GM18873 (cell line): ENCODE results near the gene TAF11L7.
"Not testable (repeated sequence)": the region's sequence is repeated elsewhere in the genome, so short reads cannot be mapped to it uniquely, and the experiment has no call there.

ENCODE experiments used
- ATAC-seq: cut with Tn5 transposase; IDR thresholded peaks from one replicate; pipeline ENCODE4 v1.9.1; 2021; ENCODE audit warnings: mild to moderate bottlenecking, moderate library complexity, moderate number of reproducible peaks; ENCODE audit not compliant: unreplicated experiment, low FRiP score

TAF11L7 gene

GRCh38 chr5:17585658-17586057, at the start of gene TAF11L7:
TSS of gene TAF11L7 (minus strand) at chr5:17585758.
- not testable (repeated sequence) for ATAC-seq

- no peak for ATAC-seq
Observed at GRCh38 chr5:17634160-17634559, 48.6 kb upstream of the TAF11L7 start, which contains the start of gene TAF11L14. TSS of gene TAF11L14 (plus strand) at chr5:17634460.

DNA sequence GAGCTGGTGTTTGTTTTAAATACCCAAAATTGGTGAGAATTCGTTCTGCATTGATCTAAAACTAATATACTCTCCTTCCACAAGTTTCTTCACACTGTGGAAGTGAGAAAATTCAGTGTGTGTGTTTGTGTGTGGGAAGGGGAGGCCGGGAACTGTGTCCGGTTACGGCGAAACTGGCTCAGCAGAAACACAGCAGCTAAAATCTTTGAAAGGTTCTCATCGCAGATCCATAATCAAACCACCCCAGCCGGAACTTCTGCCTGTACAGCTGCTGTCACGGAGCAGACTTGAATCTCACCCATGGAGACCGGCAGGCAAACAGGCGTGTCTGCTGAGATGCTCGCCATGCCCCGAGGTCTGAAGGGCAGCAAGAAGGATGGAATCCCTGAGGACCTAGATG, 46.2 kb upstream of the TAF11L7 start, which contains the start of gene TAF11L13:
Gene TAF11L13 (plus strand): TSS at position 301 of the 400 bp plus-strand sequence.
- ATAC-seq = not testable (repeated sequence)

- ATAC-seq = no peak
Observed at GRCh38 chr5:17625686-17626085, 40.1 kb upstream of the TAF11L7 start.

GRCh38 chr5:17620627-17621026, 35.1 kb upstream of the TAF11L7 start:
- ATAC-seq = no peak

DNA sequence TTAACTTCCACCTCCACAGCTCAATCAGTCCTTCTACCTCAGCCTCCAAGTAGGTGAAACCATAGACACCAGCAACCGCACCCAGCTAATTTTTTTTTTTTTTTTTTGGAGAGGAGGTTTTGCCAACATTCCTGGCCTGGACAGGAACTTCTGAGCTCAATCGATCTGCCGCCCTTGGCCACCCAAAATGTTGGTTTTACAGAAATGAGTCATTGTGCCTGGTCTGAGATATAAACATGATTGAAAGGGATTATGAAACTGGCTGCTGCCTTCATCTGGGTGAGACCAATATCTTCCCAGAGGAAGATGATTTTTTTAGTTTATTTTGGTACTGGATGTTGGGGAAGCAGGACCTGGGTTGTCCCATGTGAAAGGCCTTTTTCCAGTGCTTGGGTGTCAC, 33.8 kb upstream of the TAF11L7 start:
- no peak for ATAC-seq

DNA sequence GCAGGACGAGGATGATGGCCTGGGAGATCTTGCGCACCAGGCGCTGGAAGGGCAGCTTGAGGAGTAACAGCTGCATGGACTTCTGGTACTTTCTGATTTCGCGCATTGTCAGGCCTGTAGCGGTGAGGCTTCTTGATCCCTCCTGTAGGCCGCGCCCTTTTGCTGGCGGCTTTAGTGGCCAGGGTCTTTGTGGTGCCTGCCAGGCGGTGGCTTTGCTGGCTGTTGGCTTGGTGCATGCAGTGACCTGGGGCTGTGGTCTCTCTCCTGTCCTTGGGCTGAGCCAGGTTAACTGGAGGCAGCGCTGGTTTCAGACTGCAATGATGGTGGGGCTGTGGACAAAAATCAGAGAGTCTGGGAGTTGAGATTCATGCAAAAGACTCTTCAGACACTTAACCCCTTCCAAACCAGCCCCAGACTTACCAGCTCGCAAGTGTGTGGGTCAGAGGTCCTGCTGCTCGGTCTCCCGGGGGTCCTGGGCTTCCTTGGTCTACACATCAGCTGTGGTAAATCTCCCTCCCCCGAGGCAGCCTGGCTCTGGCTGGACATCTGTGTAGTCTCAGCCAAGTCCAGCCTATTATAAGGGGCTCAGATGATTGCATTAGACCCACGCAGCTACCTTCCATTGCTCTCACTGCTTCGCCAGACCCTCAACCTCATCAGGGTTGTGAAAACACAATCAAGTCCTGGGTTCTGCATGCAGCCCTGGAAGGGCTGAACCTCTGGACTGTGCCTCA, 29.5 kb upstream of the TAF11L7 start:
- no peak for ATAC-seq

DNA sequence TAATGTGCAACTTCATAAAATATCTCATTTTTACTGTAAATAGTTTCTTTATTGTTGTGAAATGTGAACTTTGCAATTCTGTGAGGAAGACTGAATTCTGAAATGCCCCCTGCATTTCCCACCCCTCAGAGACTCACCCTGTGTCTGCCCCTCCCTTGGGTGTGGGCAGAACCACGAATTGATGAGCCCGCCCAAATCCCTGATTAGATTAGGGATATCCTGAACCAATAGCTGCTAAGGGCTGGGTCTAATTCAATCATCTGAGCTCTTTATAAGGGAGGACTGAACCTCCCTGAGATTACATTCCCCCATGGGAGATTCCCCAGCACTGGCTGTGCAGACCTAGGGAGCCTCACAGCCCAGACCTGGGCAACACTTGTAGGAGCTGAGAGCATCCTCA, 24.5 kb upstream of the TAF11L7 start, which contains the start of gene TAF11L12:
Gene TAF11L12 (plus strand): TSS at position 301 of the 400 bp plus-strand sequence.
- ATAC-seq = not testable (repeated sequence)

GRCh38 chr5:17607461-17607860, 21.9 kb upstream of the TAF11L7 start:
- not testable (repeated sequence) for ATAC-seq

DNA sequence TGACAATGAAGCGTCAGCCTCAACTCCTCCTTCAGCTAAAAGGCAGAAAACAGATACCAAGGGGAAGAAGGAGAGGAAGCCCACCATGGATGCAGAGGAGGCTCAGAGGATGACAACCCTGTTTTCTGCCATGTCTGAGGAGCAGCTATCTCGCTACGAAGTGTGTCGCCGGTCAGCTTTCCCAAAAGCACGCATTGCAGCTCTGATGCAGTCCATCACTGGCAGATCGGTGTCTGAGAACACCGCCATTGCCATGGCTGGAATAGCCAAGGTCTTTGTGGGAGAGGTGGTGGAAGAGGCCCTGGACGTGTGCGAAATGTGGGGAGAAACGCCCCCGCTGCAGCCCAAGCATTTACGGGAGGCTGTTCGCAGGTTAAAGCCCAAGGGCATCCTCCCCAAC, 19.4 kb upstream of the TAF11L7 start:
- ATAC-seq = no peak

GRCh38 chr5:17603880-17604279, 18.3 kb upstream of the TAF11L7 start, which contains the start of gene TAF11L11:
TSS of gene TAF11L11 (plus strand) at chr5:17604183.
- ATAC-seq = not testable (repeated sequence)

DNA sequence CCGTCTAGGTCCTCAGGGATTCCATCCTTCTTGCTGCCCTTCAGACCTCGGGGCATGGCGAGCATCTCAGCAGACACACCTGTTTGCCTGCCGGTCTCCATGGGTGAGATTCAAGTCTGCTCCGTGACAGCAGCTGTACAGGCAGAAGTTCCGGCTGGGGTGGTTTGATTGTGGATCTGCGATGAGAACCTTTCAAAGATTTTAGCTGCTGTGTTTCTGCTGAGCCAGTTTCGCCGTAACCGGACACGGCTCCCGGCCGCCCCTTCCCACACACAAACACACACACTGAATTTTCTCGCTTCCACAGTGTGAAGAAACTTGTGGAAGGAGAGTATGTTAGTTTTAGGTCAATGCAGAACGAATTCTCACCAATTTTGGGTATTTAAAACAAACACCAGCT, 12.2 kb upstream of the TAF11L7 start, which contains the start of gene TAF11L10:
Gene TAF11L10 (minus strand): TSS at position 101 of the 400 bp plus-strand sequence.
- not testable (repeated sequence) for ATAC-seq

DNA sequence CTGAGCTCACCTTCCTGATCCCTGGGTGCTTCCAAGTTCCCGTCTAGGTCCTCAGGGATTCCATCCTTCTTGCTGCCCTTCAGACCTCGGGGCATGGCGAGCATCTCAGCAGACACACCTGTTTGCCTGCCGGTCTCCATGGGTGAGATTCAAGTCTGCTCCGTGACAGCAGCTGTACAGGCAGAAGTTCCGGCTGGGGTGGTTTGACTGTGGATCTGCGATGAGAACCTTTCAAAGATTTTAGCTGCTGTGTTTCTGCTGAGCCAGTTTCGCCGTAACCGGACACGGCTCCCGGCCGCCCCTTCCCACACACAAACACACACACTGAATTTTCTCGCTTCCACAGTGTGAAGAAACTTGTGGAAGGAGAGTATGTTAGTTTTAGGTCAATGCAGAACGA, 8.7 kb upstream of the TAF11L7 start, which contains the start of gene TAF11L9:
Gene TAF11L9 (minus strand): TSS at position 140 of the 400 bp plus-strand sequence.
- ATAC-seq = not testable (repeated sequence)

- ATAC-seq = not testable (repeated sequence)
Observed at GRCh38 chr5:17590860-17591259, 5.3 kb upstream of the TAF11L7 start, which contains the start of gene TAF11L8. TSS of gene TAF11L8 (minus strand) at chr5:17590960.
